Gastrocnemius medialis (tissue), 4 donors: ENCODE measurements around the gene PRKG1.
"Not testable (repeated sequence)": the region's sequence is repeated elsewhere in the genome, so short reads cannot be mapped to it uniquely, and the experiment has no call there.

Experiments used
- CTCF ChIP-seq, 5 experiments: fragments of 450-650 bp in 3 of 5; fragments of 200-600 bp in 2 of 5; sonication (generic) in 2 of 5; IDR thresholded peaks in 4 of 5; conservative IDR thresholded peaks in 1 of 5; 1 replicate in 4 of 5; 2 replicates in 1 of 5; pipeline ENCODE4 v1.5.1; 2016 to 2019; ENCODE audit warnings: antibody characterized with exemption in 5 of 5, mild to moderate bottlenecking in 3 of 5, moderate library complexity in 3 of 5
- POLR2A ChIP-seq, 2 donors: fragments of 450-650 bp; IDR thresholded peaks; one replicate each; pipeline ENCODE4 v1.6.1; 2017; ENCODE audit warnings: antibody characterized with exemption in 2 of 2, mild to moderate bottlenecking in 2 of 2, moderate library complexity in 2 of 2

DNA sequence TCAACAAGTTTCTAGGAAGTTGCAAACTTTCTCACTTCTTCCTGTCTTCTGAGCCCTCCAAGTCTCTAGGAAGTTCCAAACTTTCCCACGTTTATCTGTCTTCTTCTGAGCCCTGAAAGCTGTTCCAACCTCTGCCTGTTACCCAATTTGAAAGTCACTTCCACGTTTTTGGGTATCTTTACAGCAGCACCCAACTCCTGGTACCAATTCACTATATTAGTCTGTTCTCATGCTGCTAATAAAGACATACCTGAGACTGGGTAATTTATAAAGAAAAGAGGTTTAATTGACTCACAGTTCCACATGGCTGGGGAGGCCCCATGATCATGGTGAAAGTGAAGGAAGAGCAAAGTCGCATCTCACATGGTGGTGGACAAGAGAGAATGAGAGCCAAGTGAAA is 381.5 kb downstream of the PRKG1 start:
- TF ChIP-seq CTCF (IDR thresholded peaks at IDR 0.05 in 4 of 5, conservative IDR thresholded peaks at IDR 0.05 in 1 of 5); POLR2A (IDR thresholded peaks at IDR 0.05): not testable (repeated sequence)
